Heart left ventricle (tissue), 13 donors: ENCODE measurements around the gene TMEM178B.

Experiments
- POLR2A ChIP-seq, 2 donors: fragments of 450-650 bp; IDR thresholded peaks; one replicate each; pipeline ENCODE4 v1.6.1; 2017; ENCODE audit warnings: antibody characterized with exemption in 2 of 2, mild to moderate bottlenecking in 2 of 2, moderate library complexity in 2 of 2
- TF ChIP-seq, protein P1 (sequence below), 12 donors: fragments of 200-600 bp; sonication (generic) in 4 of 12; IDR thresholded peaks; one replicate each; pipeline versions ENCODE4 v1.5.0 to v1.8.0; 2018 to 2022; ENCODE audit warnings: antibody characterized with exemption in 12 of 12, mild to moderate bottlenecking in 5 of 12
- donor health status: ischemic (EF 13 %, LVEDD 7.1; RV severe dilation, severe dysfunction).
- donor health status: DM: no; HTN: yes; CAD: no.
- donor health status: DM: no; HTN: no; CAD: no.
- donor health status: ischemic (EF 25% LVEDD 6.9; RV normal size, moderate dysfunction).
- donor health status: ischemic (EF 25% LVEDD 5.7; RV mildly dilated, moderate dysfunction).
- donor health status: ischemic (EF 35%, LVEDD 5.7; RV mildly dilated, moderate dysfunction).
- donor health status: nonischemic (EF 11% LVEDD 7.7; RV severe dilation, severe dysfunction).
- donor health status: DM: yes; HTN: yes; CAD: no.
- donor health status: PGD.
- donor health status: ischemic (EF 29% LVEDD 5.4; RV normal size, mild dysfunction).
- donor health status: nonischemic (EF 23%, LVEDD 6.1; RV moderate dilation, normal function).

DNA sequence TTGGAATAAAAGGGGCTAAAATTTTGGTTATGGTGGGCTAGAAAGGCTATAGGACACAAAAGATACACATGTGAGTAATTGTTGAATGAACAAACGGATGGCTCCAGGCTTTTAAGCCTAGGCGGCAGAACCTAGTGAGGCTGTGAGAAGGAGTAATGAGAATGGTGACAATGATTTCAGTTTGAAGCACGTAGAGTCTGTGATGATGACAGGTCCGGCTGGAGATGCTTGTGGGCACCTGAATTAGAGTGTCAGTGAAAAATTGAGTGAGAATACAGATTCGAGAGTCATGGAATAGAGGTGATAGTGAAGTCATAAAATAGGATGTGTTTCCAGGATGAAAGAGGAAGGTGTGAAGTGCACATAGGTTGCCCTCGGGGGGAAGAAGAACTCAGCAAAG lies 170.6 kb downstream of the TMEM178B start:
- no peak for TF ChIP-seq POLR2A (IDR thresholded peaks at IDR 0.05)
- TF ChIP-seq, protein P1, sequence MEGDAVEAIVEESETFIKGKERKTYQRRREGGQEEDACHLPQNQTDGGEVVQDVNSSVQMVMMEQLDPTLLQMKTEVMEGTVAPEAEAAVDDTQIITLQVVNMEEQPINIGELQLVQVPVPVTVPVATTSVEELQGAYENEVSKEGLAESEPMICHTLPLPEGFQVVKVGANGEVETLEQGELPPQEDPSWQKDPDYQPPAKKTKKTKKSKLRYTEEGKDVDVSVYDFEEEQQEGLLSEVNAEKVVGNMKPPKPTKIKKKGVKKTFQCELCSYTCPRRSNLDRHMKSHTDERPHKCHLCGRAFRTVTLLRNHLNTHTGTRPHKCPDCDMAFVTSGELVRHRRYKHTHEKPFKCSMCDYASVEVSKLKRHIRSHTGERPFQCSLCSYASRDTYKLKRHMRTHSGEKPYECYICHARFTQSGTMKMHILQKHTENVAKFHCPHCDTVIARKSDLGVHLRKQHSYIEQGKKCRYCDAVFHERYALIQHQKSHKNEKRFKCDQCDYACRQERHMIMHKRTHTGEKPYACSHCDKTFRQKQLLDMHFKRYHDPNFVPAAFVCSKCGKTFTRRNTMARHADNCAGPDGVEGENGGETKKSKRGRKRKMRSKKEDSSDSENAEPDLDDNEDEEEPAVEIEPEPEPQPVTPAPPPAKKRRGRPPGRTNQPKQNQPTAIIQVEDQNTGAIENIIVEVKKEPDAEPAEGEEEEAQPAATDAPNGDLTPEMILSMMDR (IDR thresholded peaks at IDR 0.05): no peak
